K562 (cell line): ENCODE measurements around the gene SUMO3. TPM values are rescaled to one million over a fixed set of nuclear protein-coding genes. Genes with fewer than 3 reads are reported as not detected.

Experiments used
- ATAC-seq: fragments of 200-7000 bp; cut with Tn5 transposase; 3 replicates; pipeline ENCODE4 v1.9.1; 2020; ENCODE audit warnings: moderate library complexity
- BruUV-seq: library from RNA; stranded (reverse); fragments of 400-500 nt; replicated peaks from 2 replicates; lab custom pipeline; 2021; lab: Mats Ljungman, UMichigan
- CTCF ChIA-PET: fragments of 300-600 bp; formaldehyde crosslinking; extraction: SDS; loops from one replicate; lab custom pipeline; 2021; ENCODE audit warnings: low intra/inter-chr PET ratio; lab: Yijun Ruan, JAX
- POLR2A ChIA-PET: fragments of 300-600, 350-650 bp; sonication (Branson Sonifier 250); formaldehyde crosslinking; extraction: SDS; loops from one replicate; lab custom pipeline; 2021; ENCODE audit warnings: antibody characterized with exemption, inconsistent platforms; lab: Yijun Ruan, JAX
- DNase-seq, 4 experiments: peaks; one replicate each; pipeline versions ENCODE4 v3.0.0 to v3.0.0-alpha.2; 2011 to 2018; ENCODE audit warnings: low spot score in 3 of 4, mixed read lengths in 3 of 4; ENCODE audit errors: extremely low read depth in 1 of 4
- FAIRE-seq: peaks from 2 replicates; lab custom pipeline; 2011; peaks lifted over from hg19 to GRCh38; lab: Jason Lieb, UNC
- H2AFZ ChIP-seq: 2 replicates; pipeline ENCODE4 v1.6.0; 2011; ENCODE audit warnings: low read depth, low read length, control low read depth, inconsistent platforms
- H3K27ac ChIP-seq: fragments of 200-600 bp; 3 replicates; pipeline ENCODE4 v1.8.0; 2011; ENCODE audit warnings: low read depth, mild to moderate bottlenecking, control low read depth, inconsistent platforms, low read length, moderate library complexity, mixed read lengths; ENCODE audit errors: extremely low read depth
- H3K27me3 ChIP-seq, 2 experiments: fragments of 300-600 bp in 1 of 2; 2 replicates in 1 of 2; 3 replicates in 1 of 2; pipeline versions ENCODE4 v1.6.0 to v1.8.0; 2011; ENCODE audit warnings: inconsistent platforms in 2 of 2, low read length in 2 of 2, mild to moderate bottlenecking in 1 of 2, mixed read lengths in 1 of 2, moderate library complexity in 1 of 2; ENCODE audit not compliant: control insufficient read depth in 2 of 2, insufficient read depth in 2 of 2
- H3K36me3 ChIP-seq: fragments of 300-600 bp; 3 replicates; pipeline ENCODE4 v1.8.0; 2011; ENCODE audit warnings: mild to moderate bottlenecking, low read length, inconsistent platforms; ENCODE audit not compliant: control insufficient read depth, insufficient read depth
- H3K4me1 ChIP-seq, 2 experiments: fragments of 200-600 bp in 1 of 2; replicated peaks in 1 of 2; 2 replicates in 1 of 2; 3 replicates in 1 of 2; pipeline versions ENCODE4 v1.5.1 to v1.8.0; 2011; ENCODE audit warnings: inconsistent platforms in 2 of 2, low read length in 2 of 2, mild to moderate bottlenecking in 1 of 2, mixed read lengths in 1 of 2, moderate library complexity in 1 of 2; ENCODE audit not compliant: control insufficient read depth in 2 of 2, insufficient read depth in 2 of 2
- H3K4me2 ChIP-seq: 2 replicates; pipeline ENCODE4 v1.6.1; 2011; ENCODE audit warnings: low read length, control low read depth, inconsistent platforms, mixed read lengths; ENCODE audit not compliant: insufficient read depth
- H3K4me3 ChIP-seq: fragments of 200-600 bp; sonication (generic), shearing (Covaris generic); 2 replicates; pipeline ENCODE4 v1.5.1; 2016; ENCODE audit warnings: control low read depth, inconsistent platforms
- H3K79me2 ChIP-seq: fragments of 200-600 bp; 3 replicates; pipeline ENCODE4 v1.8.0; 2011; ENCODE audit warnings: low read length, inconsistent platforms; ENCODE audit not compliant: control insufficient read depth, insufficient read depth
- H3K9ac ChIP-seq, 2 experiments: 2 replicates each; pipeline versions ENCODE4 v1.6.0 to v1.6.1; 2011; ENCODE audit warnings: low read depth in 2 of 2, low read length in 2 of 2, control low read depth in 1 of 2, inconsistent platforms in 1 of 2, mild to moderate bottlenecking in 1 of 2, mixed read lengths in 1 of 2; ENCODE audit not compliant: insufficient read depth in 1 of 2
- H3K9me1 ChIP-seq: one replicate; pipeline ENCODE4 v1.6.0; 2011; ENCODE audit warnings: inconsistent platforms, mild to moderate bottlenecking, low read length, moderate library complexity; ENCODE audit not compliant: control insufficient read depth, insufficient read depth
- H3K9me3 ChIP-seq: replicated peaks from 2 replicates; pipeline ENCODE4 v1.5.1; 2011; ENCODE audit warnings: low read depth, low read length, inconsistent platforms; ENCODE audit not compliant: control insufficient read depth, insufficient read depth
- H4K20me1 ChIP-seq: replicated peaks from 2 replicates; pipeline ENCODE4 v1.6.1; 2011; ENCODE audit warnings: low read length, inconsistent platforms, mixed read lengths; ENCODE audit not compliant: control insufficient read depth, insufficient read depth
- MAFG ChIP-seq: fragments of 450-650 bp; conservative IDR thresholded peaks from 2 replicates; pipeline ENCODE4 v1.6.1; 2016; ENCODE audit warnings: missing genetic modification characterization, missing compliant biosample characterization
- POLR2A ChIP-seq: fragments of 450-650 bp; conservative IDR thresholded peaks from 2 replicates; pipeline ENCODE4 v1.6.1; 2016
- POLR2G ChIP-seq: fragments of 200-400 bp; formaldehyde crosslinking; IDR thresholded peaks from 2 replicates; pipeline ENCODE4 v1.6.1; 2017; ENCODE audit warnings: low read depth, mild to moderate bottlenecking, antibody characterized with exemption, low read length, moderate library complexity
- PURB ChIP-seq: sonication (generic); formaldehyde crosslinking; IDR thresholded peaks from 2 replicates; pipeline ENCODE4 v1.9.0; 2021; ENCODE audit warnings: low read depth, mild to moderate bottlenecking, missing genetic modification reagents
- RBM22 ChIP-seq: fragments of 200-400 bp; formaldehyde crosslinking; IDR thresholded peaks from 2 replicates; pipeline ENCODE4 v1.6.1; 2018; ENCODE audit warnings: low read length, low read depth; ENCODE audit not compliant: poor library complexity, severe bottlenecking
- SIN3A ChIP-seq, 2 experiments: fragments of 150-350 bp in 1 of 2; IDR thresholded peaks; 2 replicates each; pipeline ENCODE4 v1.6.1; 2011 to 2016; ENCODE audit warnings: borderline replicate concordance in 2 of 2, low read depth in 2 of 2, low read length in 2 of 2, mild to moderate bottlenecking in 2 of 2, moderate library complexity in 2 of 2; ENCODE audit not compliant: control insufficient read depth in 1 of 2
- SUPT5H ChIP-seq: fragments of 450-650 bp; IDR thresholded peaks from 2 replicates; pipeline ENCODE4 v1.6.1; 2016
- ZNF76 ChIP-seq: fragments of 250-450 bp; sonication (Bioruptor Pico); IDR thresholded peaks from 2 replicates; pipeline ENCODE4 v1.4.0; 2020; ENCODE audit warnings: mild to moderate bottlenecking, moderate library complexity, borderline replicate concordance
- WGBS: fragments of 100-300 bp; shearing (Covaris generic); methylation state at CpG from one replicate; pipeline ENCODE4 v1.1.6; 2016; ENCODE audit warnings: low coverage, mixed read lengths; ENCODE audit not compliant: insufficient coverage; ENCODE audit errors: missing lambda C conversion rate; 5-methylcytosine and 5-hydroxymethylcytosine counted together
- in situ Hi-C: fragments of 300-500 bp; cut with MboI; formaldehyde crosslinking; loops from 4 replicates; pipeline ENCODE4 v1.15.0; 2018; ENCODE audit warnings: inconsistent platforms, mixed read lengths
- intact Hi-C: fragments of 100-400 bp; cut with micrococcal nuclease; formaldehyde crosslinking; loops from 2 replicates; pipeline ENCODE4 v1.14.2; 2022
- polyA plus RNA-seq, 8 experiments: library from polyadenylated mRNA; depleted of rRNA in 4 of 8; stranded (reverse) in 5 of 8; unstranded in 3 of 8; fragments of >200 nt; fragmentation: Nextera tagmentation in 2 of 8; fragmentation: Illumina TruSeq in 1 of 8; extraction: Ambion mirVana in 2 of 8; extraction: Trizol in 1 of 8; gene quantifications; 2 replicates each; pipeline versions ENCODE4 v1.2.1 to v1.2.3, GENCODE V29; 2011 to 2014; ENCODE audit warnings: inconsistent platforms in 1 of 8, missing spikeins in 1 of 8
- total RNA-seq, 7 experiments: library from RNA; depleted of rRNA in 6 of 7; stranded (reverse); fragments of >200 nt in 6 of 7; fragmentation: Illumina TruSeq in 2 of 7; extraction: Trizol in 2 of 7; gene quantifications; 2 replicates each; pipeline versions ENCODE4 v1.2.1 to v1.2.3, GENCODE V29; 2011 to 2021; ENCODE audit warnings: low replicate concordance in 1 of 7
- TF ChIP-seq, protein P1 (sequence below): sonication (generic); IDR thresholded peaks from 2 replicates; pipeline ENCODE4 v1.6.1; 2016
- TF ChIP-seq, protein P2 (sequence below): sonication (generic); formaldehyde crosslinking; IDR thresholded peaks from 2 replicates; pipeline ENCODE4 v1.8.0; 2022; ENCODE audit warnings: mild to moderate bottlenecking, low read depth, missing genetic modification reagents

SUMO3 gene
- total and polyA plus RNA-seq, 9 of the 15 experiments (the other 6 are each of a cell fraction or from before 2014, with no cell fraction given): 13.9 to 143 (median 113) TPM

DNA sequence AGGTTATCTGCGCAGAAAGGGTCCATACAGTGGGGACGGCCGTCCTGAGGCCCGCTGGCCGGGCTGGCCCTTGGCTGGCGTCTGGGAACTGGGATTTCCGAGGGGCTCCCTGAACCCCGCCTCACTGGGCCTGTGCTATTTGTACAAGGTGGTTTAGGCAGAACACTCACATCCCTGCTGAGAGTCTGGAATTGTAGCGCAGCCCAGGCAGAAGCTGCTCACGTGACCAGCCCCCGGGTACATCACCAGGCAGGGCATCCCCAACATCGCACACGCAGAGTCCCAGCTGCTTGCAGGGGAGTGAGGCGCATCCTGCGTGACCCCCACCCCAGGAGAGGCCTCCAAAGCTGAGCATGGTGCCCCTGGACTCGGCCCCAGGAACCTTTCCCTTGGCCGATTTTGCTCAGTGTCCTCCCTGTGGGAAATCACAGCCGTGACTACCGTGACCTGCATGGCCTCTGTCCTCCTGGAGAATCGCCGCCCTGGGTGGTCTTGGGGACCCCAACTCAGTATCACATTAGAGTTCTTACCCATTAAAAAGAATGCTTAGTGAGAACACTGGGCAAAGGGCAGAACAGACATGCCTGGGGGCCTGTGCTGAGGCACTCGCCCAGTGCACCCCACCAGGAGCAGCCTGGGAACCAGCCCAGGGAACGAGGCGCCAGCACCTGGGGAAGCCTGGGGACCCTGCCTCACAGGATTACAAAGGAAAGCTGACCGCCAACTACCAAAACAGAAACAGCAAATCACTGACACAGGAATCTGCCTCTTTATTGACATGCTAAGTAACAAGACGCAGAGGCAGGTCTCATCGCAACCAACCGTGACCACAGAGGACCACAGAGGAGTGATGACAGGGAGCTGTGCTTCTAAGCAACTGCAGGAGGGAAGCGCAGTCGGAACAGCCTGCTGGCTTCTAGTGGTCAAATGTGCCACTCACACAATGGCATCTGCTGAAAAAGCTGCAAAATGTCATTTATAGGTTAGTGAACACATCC, 49.7 kb downstream of the SUMO3 start:
- FAIRE-seq: no peak
- no TSS peak for BruUV-seq

More for the DNA sequence above, 49.7 kb downstream of the SUMO3 start:
- Histone ChIP-seq H3K9ac (no peak overlapping the region), H2AFZ (no peak overlapping the region), H4K20me1 (peaks cover 19% of the 10 kb centered on the region), H3K4me2 (no peak overlapping the region), H3K4me3 (no peak overlapping the region), H3K4me1 (peaks cover 17 to 47% of the 10 kb centered on the region in 2 experiments), H3K27ac (no peak overlapping the region), H3K9me3 (no peaks in the 10 kb centered on the region), H3K9me1 (peaks cover 4% of the 10 kb centered on the region), H3K79me2 (no peaks in the 10 kb centered on the region), H3K36me3 (peaks cover 47% of the 10 kb centered on the region), H3K27me3 (no peaks in the 10 kb centered on the region)
- DNase-seq: no peak
- in situ Hi-C loops: no loop called here
- ChIA-PET POLR2A (interaction anchor here (0.6 to 1.2 kb wide), 3 partner anchors 11 to 32 kb away, joined by 3 read pairs; no protein-coding TSS in a partner anchor), CTCF (no interaction called here)
- 88% methylated on average over 28 of the region's 30 CpGs for WGBS
- no peak for ATAC-seq
- TF ChIP-seq, protein P1, sequence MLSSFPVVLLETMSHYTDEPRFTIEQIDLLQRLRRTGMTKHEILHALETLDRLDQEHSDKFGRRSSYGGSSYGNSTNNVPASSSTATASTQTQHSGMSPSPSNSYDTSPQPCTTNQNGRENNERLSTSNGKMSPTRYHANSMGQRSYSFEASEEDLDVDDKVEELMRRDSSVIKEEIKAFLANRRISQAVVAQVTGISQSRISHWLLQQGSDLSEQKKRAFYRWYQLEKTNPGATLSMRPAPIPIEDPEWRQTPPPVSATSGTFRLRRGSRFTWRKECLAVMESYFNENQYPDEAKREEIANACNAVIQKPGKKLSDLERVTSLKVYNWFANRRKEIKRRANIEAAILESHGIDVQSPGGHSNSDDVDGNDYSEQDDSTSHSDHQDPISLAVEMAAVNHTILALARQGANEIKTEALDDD: no peak
- TF ChIP-seq PURB (CRISPR knock-in tag) (no peak), MAFG (no peak), POLR2A (peak; percentile 41; the same call in 1 of the 2 replicates), POLR2G (peak; percentile 73), SIN3A (IDR thresholded peaks at IDR 0.05; ENCODE audit: borderline replicate concordance in 2 of 2, control insufficient read depth in 1 of 2, low read depth in 2 of 2, low read length in 2 of 2) (no peak), RBM22 (peak; percentile 6), SUPT5H (peak; percentile 25; the same call in 1 of the 2 replicates), ZNF76 (CRISPR knock-in tag) (no peak)
- TF ChIP-seq, protein P2, sequence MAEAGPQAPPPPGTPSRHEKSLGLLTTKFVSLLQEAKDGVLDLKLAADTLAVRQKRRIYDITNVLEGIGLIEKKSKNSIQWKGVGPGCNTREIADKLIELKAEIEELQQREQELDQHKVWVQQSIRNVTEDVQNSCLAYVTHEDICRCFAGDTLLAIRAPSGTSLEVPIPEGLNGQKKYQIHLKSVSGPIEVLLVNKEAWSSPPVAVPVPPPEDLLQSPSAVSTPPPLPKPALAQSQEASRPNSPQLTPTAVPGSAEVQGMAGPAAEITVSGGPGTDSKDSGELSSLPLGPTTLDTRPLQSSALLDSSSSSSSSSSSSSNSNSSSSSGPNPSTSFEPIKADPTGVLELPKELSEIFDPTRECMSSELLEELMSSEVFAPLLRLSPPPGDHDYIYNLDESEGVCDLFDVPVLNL (CRISPR knock-in tag): no peak
- intact Hi-C loops: no loop called here
